Measurements from ENCODE around the gene TMEM220. TPM values are rescaled to one million over a fixed set of nuclear protein-coding genes. Genes with fewer than 3 reads are reported as not detected.

The TMEM220 gene
- total and polyA plus RNA-seq, 9 donors, result 5.4 to 14.1 (median 9.8) TPM

DNA sequence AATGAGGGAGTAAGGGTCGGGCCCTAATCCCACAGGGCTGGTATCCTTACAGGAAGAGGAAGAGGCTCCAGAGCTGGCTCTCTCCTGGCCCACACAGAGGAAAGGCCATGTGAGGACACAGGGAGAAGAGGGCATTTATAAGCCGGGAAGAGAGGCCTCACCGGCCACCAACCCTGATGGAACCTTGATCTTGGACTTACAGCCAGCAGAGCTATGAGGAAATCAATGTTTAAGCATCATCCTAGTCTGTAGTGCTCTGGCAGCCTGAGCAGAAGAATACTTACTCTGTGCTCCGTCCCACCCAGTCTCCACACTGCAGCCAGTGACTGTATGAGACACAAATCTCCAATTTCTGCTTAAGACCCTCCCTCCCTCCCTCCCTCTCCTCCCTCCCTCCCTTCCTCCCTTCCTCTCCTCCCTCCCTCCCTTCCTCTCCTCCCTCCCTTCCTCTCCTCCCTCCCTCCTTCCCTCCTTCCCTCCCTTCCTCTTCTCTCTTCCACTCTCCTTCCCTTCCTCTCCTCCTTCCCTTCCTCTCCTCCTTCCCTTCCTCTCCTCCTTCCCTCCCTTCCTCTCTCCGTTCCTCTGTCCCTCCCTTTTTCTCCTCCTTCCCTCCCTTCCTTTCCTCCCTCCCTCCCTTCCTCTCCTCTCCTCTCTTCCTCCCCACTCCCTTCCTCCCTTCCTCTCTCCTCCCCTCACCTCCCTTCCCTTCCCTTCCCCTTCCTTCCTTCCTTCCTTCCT lies 8.9 kb upstream of the TMEM220 start:
- Histone ChIP-seq H3K36me3 (no peaks in the 10 kb centered on the region), H3K27ac (no peak overlapping the region), H3K4me3 (no peak overlapping the region), H3K4me1 (ENCODE audit: insufficient read depth) (peaks cover 1% of the 10 kb centered on the region), H3K27me3 (no peaks in the 10 kb centered on the region), H3K9me3 (no peaks in the 10 kb centered on the region)
- intact Hi-C loops (cut with DNase I), result loop anchor here in 3 of 4 donors (2.0 to 5.0 kb wide), 3 partner anchors 104 to 114 kb away; no protein-coding TSS in a partner anchor
- no peak for DNase-seq
- 28 to 40% (median 29%) methylated on average over 5 of the region's 5 CpGs for WGBS, 3 donors
- TF ChIP-seq CTCF (IDR thresholded peaks at IDR 0.05) (no peak), POLR2A (IDR thresholded peaks at IDR 0.05) (no peak), EP300 (IDR thresholded peaks at IDR 0.05) (no peak)

DNA sequence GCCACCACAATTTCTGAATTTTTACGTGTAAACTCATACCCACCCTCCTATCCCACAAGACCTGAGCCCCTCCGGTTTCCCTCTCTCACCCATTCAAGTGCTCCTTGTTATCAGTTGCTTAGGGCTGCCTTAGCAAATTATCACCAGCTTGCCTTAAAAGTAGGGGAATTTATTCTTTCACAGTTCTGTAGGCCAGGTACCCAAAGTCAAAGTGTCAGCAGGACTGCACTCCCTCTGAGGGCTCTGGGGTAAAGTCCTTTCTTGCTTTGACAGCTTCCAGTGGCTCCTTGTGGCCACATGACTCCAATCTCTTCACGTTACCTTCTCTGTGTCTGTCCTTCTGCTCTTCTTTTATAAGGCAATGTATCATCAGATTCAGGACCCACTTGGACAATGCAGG lies 7.9 kb upstream of the TMEM220 start:
- Histone ChIP-seq H3K36me3 (no peaks in the 10 kb centered on the region), H3K27ac (no peak overlapping the region), H3K27me3 (no peaks in the 10 kb centered on the region), H3K4me1 (ENCODE audit: insufficient read depth) (peaks cover 1% of the 10 kb centered on the region), H3K9me3 (no peaks in the 10 kb centered on the region), H3K4me3 (no peak overlapping the region)
- no peak for TF ChIP-seq CTCF (IDR thresholded peaks at IDR 0.05)
- TF ChIP-seq POLR2A (IDR thresholded peaks at IDR 0.05), result no peak
- TF ChIP-seq EP300 (IDR thresholded peaks at IDR 0.05), result no peak
- intact Hi-C loops (cut with DNase I), result loop anchor here (2.0 to 5.0 kb wide), 3 partner anchors 105 to 115 kb away; no protein-coding TSS in a partner anchor
- 70 to 80% (median 74%) methylated on average over 3 of the region's 3 CpGs for WGBS, 3 donors
- DNase-seq, result no peak

GRCh38 chr17:10737168-10737622 lies 7.4 kb upstream of the TMEM220 start:
- Histone ChIP-seq H3K4me1 (ENCODE audit: insufficient read depth) (peaks cover 1% of the 10 kb centered on the region), H3K27ac (no peak overlapping the region), H3K4me3 (no peak overlapping the region), H3K9me3 (no peaks in the 10 kb centered on the region), H3K36me3 (no peaks in the 10 kb centered on the region), H3K27me3 (no peaks in the 10 kb centered on the region)
- WGBS, 3 donors, result 14% methylated on average over 6 of the region's 6 CpGs
- intact Hi-C loops (cut with DNase I), result loop anchor here in 3 of 4 donors (2.0 to 5.0 kb wide), 3 partner anchors 105 to 115 kb away; no protein-coding TSS in a partner anchor
- DNase-seq, result peak; percentile 44 to 72 (median 61)
- TF ChIP-seq POLR2A (IDR thresholded peaks at IDR 0.05) (no peak), CTCF (IDR thresholded peaks at IDR 0.05) (peak; percentile 61 to 67 (median 61)), EP300 (IDR thresholded peaks at IDR 0.05) (no peak)

DNA sequence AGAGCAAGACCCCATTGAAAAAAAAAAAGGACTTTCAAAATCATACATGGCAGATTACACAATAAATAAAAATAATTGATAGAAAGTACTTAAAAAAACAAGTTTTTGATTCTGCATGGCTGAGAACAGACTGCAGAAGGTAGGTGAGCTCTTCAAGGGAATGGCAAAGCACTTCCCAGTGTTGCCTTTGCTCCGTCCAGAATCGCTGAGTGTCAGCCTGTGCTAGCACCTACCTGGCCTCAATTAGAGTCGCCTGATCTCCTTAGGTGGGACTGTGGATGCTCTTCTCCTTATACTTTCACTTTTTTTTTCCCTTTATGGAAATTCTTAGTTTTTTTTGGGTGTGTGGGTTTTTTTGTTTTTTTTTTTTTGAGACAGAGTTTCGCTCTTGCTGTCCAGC lies 6.0 kb upstream of the TMEM220 start:
- intact Hi-C loops (cut with DNase I), result loop anchor here in 3 of 4 donors (2.0 to 5.0 kb wide), 3 partner anchors 106 to 116 kb away; no protein-coding TSS in a partner anchor
- Histone ChIP-seq H3K4me3 (no peak overlapping the region), H3K36me3 (no peaks in the 10 kb centered on the region), H3K27me3 (no peaks in the 10 kb centered on the region), H3K9me3 (no peaks in the 10 kb centered on the region), H3K4me1 (ENCODE audit: insufficient read depth) (peaks cover 3% of the 10 kb centered on the region), H3K27ac (no peak overlapping the region)
- 89 to 95% (median 90%) methylated on average over 4 of the region's 4 CpGs for WGBS, 3 donors
- DNase-seq, result no peak
- no peak for TF ChIP-seq CTCF (IDR thresholded peaks at IDR 0.05)
- TF ChIP-seq POLR2A (IDR thresholded peaks at IDR 0.05), result no peak
- TF ChIP-seq EP300 (IDR thresholded peaks at IDR 0.05), result no peak
